Testis (tissue), 2 donors: ENCODE data around the gene TBC1D16.

Experiments
- POLR2A ChIP-seq: fragments of 450-650 bp; IDR thresholded peaks from one replicate; pipeline ENCODE4 v1.6.1; 2017; ENCODE audit warnings: antibody characterized with exemption, mild to moderate bottlenecking, moderate library complexity
- TF ChIP-seq, protein P1 (sequence below), 3 experiments: fragments of 450-650 bp in 2 of 3; fragments of 200-600 bp in 1 of 3; sonication (generic) in 1 of 3; IDR thresholded peaks; one replicate each; pipeline ENCODE4 v1.5.1; 2016 to 2019; ENCODE audit warnings: antibody characterized with exemption in 3 of 3, mild to moderate bottlenecking in 2 of 3, moderate library complexity in 1 of 3

- TF ChIP-seq, protein P1, sequence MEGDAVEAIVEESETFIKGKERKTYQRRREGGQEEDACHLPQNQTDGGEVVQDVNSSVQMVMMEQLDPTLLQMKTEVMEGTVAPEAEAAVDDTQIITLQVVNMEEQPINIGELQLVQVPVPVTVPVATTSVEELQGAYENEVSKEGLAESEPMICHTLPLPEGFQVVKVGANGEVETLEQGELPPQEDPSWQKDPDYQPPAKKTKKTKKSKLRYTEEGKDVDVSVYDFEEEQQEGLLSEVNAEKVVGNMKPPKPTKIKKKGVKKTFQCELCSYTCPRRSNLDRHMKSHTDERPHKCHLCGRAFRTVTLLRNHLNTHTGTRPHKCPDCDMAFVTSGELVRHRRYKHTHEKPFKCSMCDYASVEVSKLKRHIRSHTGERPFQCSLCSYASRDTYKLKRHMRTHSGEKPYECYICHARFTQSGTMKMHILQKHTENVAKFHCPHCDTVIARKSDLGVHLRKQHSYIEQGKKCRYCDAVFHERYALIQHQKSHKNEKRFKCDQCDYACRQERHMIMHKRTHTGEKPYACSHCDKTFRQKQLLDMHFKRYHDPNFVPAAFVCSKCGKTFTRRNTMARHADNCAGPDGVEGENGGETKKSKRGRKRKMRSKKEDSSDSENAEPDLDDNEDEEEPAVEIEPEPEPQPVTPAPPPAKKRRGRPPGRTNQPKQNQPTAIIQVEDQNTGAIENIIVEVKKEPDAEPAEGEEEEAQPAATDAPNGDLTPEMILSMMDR (IDR thresholded peaks at IDR 0.05) = no peak
- TF ChIP-seq POLR2A = no peak
These were observed 19.9 kb upstream of the TBC1D16 start for GRCh38 chr17:80055597-80055996.
